AG10803 (cell line): ENCODE measurements around the gene XRCC4.

Source experiments
- DNase-seq: peaks from one replicate; pipeline ENCODE4 v3.0.0; 2010; ENCODE audit warnings: low read depth
- H3K4me3 ChIP-seq: 2 replicates; pipeline ENCODE4 v1.5.1; 2011; ENCODE audit warnings: mild to moderate bottlenecking, low read length, control low read depth
- CTCF ChIP-seq: conservative IDR thresholded peaks from 2 replicates; pipeline ENCODE4 v1.5.1; 2011; ENCODE audit warnings: mild to moderate bottlenecking, low read length, control low read depth, inconsistent platforms

Gene XRCC4

GRCh38 chr5:83277953-83278352, 200.6 kb downstream of the XRCC4 start:
- TF ChIP-seq CTCF, result no peak
- no peak for DNase-seq
- H3K4me3 ChIP-seq, result no peak overlapping the region

GRCh38 chr5:83281176-83281575, 203.8 kb downstream of the XRCC4 start:
- no peak overlapping the region for H3K4me3 ChIP-seq
- no peak for DNase-seq
- TF ChIP-seq CTCF, result no peak

GRCh38 chr5:83281658-83282057, 204.3 kb downstream of the XRCC4 start:
- DNase-seq, result peak; percentile 89
- no peak for TF ChIP-seq CTCF
- no peak overlapping the region for H3K4me3 ChIP-seq

GRCh38 chr5:83283761-83284160, 206.4 kb downstream of the XRCC4 start:
- DNase-seq, result no peak
- no peak overlapping the region for H3K4me3 ChIP-seq
- no peak for TF ChIP-seq CTCF

- DNase-seq, result no peak
- H3K4me3 ChIP-seq, result no peak overlapping the region
- TF ChIP-seq CTCF, result no peak
These were observed 208.5 kb downstream of the XRCC4 start for GRCh38 chr5:83285661-83286398.

- no peak for DNase-seq
- no peak for TF ChIP-seq CTCF
- H3K4me3 ChIP-seq, result no peak overlapping the region
These were observed 216.9 kb downstream of the XRCC4 start for GRCh38 chr5:83294246-83294645.

GRCh38 chr5:83299353-83299752, 222.0 kb downstream of the XRCC4 start:
- no peak for TF ChIP-seq CTCF
- DNase-seq, result no peak
- no peak overlapping the region for H3K4me3 ChIP-seq
